CD4-positive, alpha-beta memory T cell (primary cell): ENCODE results near the gene STOM. TPM values are rescaled to one million over a fixed set of nuclear protein-coding genes. Genes with fewer than 3 reads are reported as not detected.

Experiments used
- CTCF ChIA-PET: fragments of 350-600 bp; sonication (Branson Sonifier 250); formaldehyde crosslinking; loops from one replicate; lab custom pipeline; 2021; ENCODE audit warnings: inconsistent platforms; ENCODE audit not compliant: partially characterized antibody; lab: Charles Lee
- POLR2A ChIA-PET: fragments of 350-600 bp; sonication (Branson Sonifier 250); formaldehyde crosslinking; loops from one replicate; lab custom pipeline; 2021; ENCODE audit not compliant: partially characterized antibody; lab: Charles Lee
- DNase-seq, 5 donors: peaks; one replicate each; pipeline versions ENCODE4 v3.0.0 to v3.0.0-alpha.2; 2020 to 2022; ENCODE audit warnings: mixed read lengths in 1 of 5
- H3K27ac ChIP-seq: one replicate; pipeline ENCODE4 v1.7.0; 2013; ENCODE audit warnings: low read depth, low read length
- H3K27me3 ChIP-seq: 2 replicates; pipeline ENCODE4 v1.7.0; 2013; ENCODE audit warnings: mild to moderate bottlenecking, low read length, moderate library complexity; ENCODE audit not compliant: insufficient read depth
- H3K36me3 ChIP-seq: 2 replicates; pipeline ENCODE4 v1.7.0; 2013; ENCODE audit warnings: mild to moderate bottlenecking, low read length, moderate library complexity; ENCODE audit not compliant: insufficient read depth
- H3K4me1 ChIP-seq: 2 replicates; pipeline ENCODE4 v1.7.0; 2013; ENCODE audit warnings: mild to moderate bottlenecking, low read length, moderate library complexity; ENCODE audit not compliant: insufficient read depth
- H3K4me3 ChIP-seq, 2 donors: one replicate each; pipeline ENCODE4 v1.7.0; 2013; ENCODE audit warnings: low read length in 2 of 2, mild to moderate bottlenecking in 1 of 2
- H3K9me3 ChIP-seq, 2 donors: one replicate each; pipeline ENCODE4 v1.7.0; 2013; ENCODE audit warnings: low read length in 2 of 2, control low read depth in 1 of 2; ENCODE audit not compliant: control insufficient read depth in 1 of 2
- H3K27ac Mint-ChIP-seq, 7 donors: one replicate each; pipeline ENCODE4 v1.8.0; 2020 to 2021; ENCODE audit warnings: mixed read lengths in 7 of 7, mild to moderate bottlenecking in 6 of 7, inconsistent platforms in 3 of 7, moderate library complexity in 3 of 7
- H3K27me3 Mint-ChIP-seq, 2 donors: one replicate each; pipeline ENCODE4 v1.8.0; 2020 to 2021; ENCODE audit warnings: mixed read lengths in 2 of 2
- H3K36me3 Mint-ChIP-seq, 2 donors: one replicate each; pipeline ENCODE4 v1.8.0; 2020 to 2021; ENCODE audit warnings: mixed read lengths in 2 of 2, inconsistent platforms in 1 of 2, mild to moderate bottlenecking in 1 of 2
- H3K4me1 Mint-ChIP-seq, 4 donors: one replicate each; pipeline ENCODE4 v1.8.0; 2020 to 2021; ENCODE audit warnings: mixed read lengths in 4 of 4, mild to moderate bottlenecking in 1 of 4
- H3K4me3 Mint-ChIP-seq, 8 donors: one replicate each; pipeline ENCODE4 v1.8.0; 2020 to 2021; ENCODE audit warnings: mixed read lengths in 8 of 8, mild to moderate bottlenecking in 7 of 8, moderate library complexity in 6 of 8, inconsistent platforms in 3 of 8
- H3K9me3 Mint-ChIP-seq, 8 donors: one replicate each; pipeline ENCODE4 v1.8.0; 2020 to 2021; ENCODE audit warnings: mixed read lengths in 8 of 8, mild to moderate bottlenecking in 5 of 8, inconsistent platforms in 3 of 8, moderate library complexity in 1 of 8
- intact Hi-C: fragments of 100-400 bp; cut with micrococcal nuclease; formaldehyde crosslinking; loops from one replicate; pipeline ENCODE4 v1.15.1; 2023
- polyA plus RNA-seq, 2 donors: library from polyadenylated mRNA; unstranded; fragments of 300-500 nt; fragmentation: Illumina TruSeq; gene quantifications; one replicate each; pipeline ENCODE4 v1.2.3, GENCODE V29; 2021
- total RNA-seq, 2 experiments: library from RNA; stranded (reverse); gene quantifications; one replicate each; pipeline ENCODE4 v1.2.3, GENCODE V29; 2021

Gene STOM
- total and polyA plus RNA-seq, 4 experiments from 2014 or later = 81.2 to 254 (median 135) TPM

GRCh38 chr9:121364886-121365285 is 5.2 kb downstream of the STOM start:
- H3K4me3 ChIP-seq = no peak overlapping the region
- Mint-ChIP-seq H3K36me3 (peaks cover 9 to 17% of the 10 kb centered on the region in 2 donors), H3K4me1 (peaks cover 47 to 81% (median 63%) of the 10 kb centered on the region in 4 donors), H3K4me3 (peak overlapping the region in 4 of 8 donors; percentile 11 to 58 (median 32)), H3K27me3 (no peaks in the 10 kb centered on the region), H3K27ac (peak overlapping the region in 4 of 7 donors; percentile 4 to 77 (median 40)), H3K9me3 (no peaks in the 10 kb centered on the region)
- H3K4me1 ChIP-seq = peaks cover 84% of the 10 kb centered on the region
- ChIA-PET CTCF (interaction anchor here (1.5 to 2.9 kb wide), 2 partner anchors 10 to 45 kb away, joined by 6 to 27 read pairs; no protein-coding TSS in a partner anchor), POLR2A (interaction anchor here (6.7 kb wide), 1 partner anchor 9 kb away, joined by 131 read pairs; no protein-coding TSS in a partner anchor)
- DNase-seq = no peak
- no peaks in the 10 kb centered on the region for H3K27me3 ChIP-seq
- H3K27ac ChIP-seq = peak overlapping the region; percentile 12
- no peaks in the 10 kb centered on the region for H3K36me3 ChIP-seq
- intact Hi-C loops = no loop called here
- no peaks in the 10 kb centered on the region for H3K9me3 ChIP-seq

- intact Hi-C loops = no loop called here
- POLR2A ChIA-PET = interaction anchor here (0.7 to 6.7 kb wide), 3 partner anchors 8 to 21 kb away, joined by 3 to 131 read pairs (median 3); no protein-coding TSS in a partner anchor
- no peaks in the 10 kb centered on the region for H3K27me3 ChIP-seq
These were observed 6.0 kb downstream of the STOM start for GRCh38 chr9:121364077-121364476.

GRCh38 chr9:121363622-121363961 is 6.5 kb downstream of the STOM start:
- Mint-ChIP-seq H3K9me3 (no peaks in the 10 kb centered on the region), H3K4me3 (peak overlapping the region in 5 of 8 donors; percentile 1 to 44 (median 17)), H3K27ac (peak overlapping the region in 5 of 7 donors; percentile 2 to 80 (median 52)), H3K36me3 (peaks cover 9 to 10% of the 10 kb centered on the region in 2 donors), H3K27me3 (no peaks in the 10 kb centered on the region), H3K4me1 (peaks cover 57 to 87% (median 73%) of the 10 kb centered on the region in 4 donors)
- ChIA-PET POLR2A (interaction anchor here (0.7 to 6.7 kb wide), 3 partner anchors 8 to 22 kb away, joined by 3 to 131 read pairs (median 3); no protein-coding TSS in a partner anchor), CTCF (interaction anchor here (0.8 to 2.9 kb wide), 2 partner anchors 10 to 44 kb away, joined by 3 to 27 read pairs; no protein-coding TSS in a partner anchor)
- H3K4me3 ChIP-seq = no peak overlapping the region
- H3K27me3 ChIP-seq = no peaks in the 10 kb centered on the region
- no peaks in the 10 kb centered on the region for H3K36me3 ChIP-seq
- intact Hi-C loops = no loop called here
- no peak overlapping the region for H3K27ac ChIP-seq
- H3K9me3 ChIP-seq = no peaks in the 10 kb centered on the region
- DNase-seq = no peak
- H3K4me1 ChIP-seq = peaks cover 91% of the 10 kb centered on the region

More at GRCh38 chr9:121364077-121364476, 6.0 kb downstream of the STOM start:
- CTCF ChIA-PET = interaction anchor here (0.8 to 2.9 kb wide), 3 partner anchors 10 to 44 kb away, joined by 3 to 27 read pairs (median 6); no protein-coding TSS in a partner anchor
- H3K9me3 ChIP-seq = no peaks in the 10 kb centered on the region
- H3K4me3 ChIP-seq = no peak overlapping the region
- no peaks in the 10 kb centered on the region for H3K36me3 ChIP-seq
- Mint-ChIP-seq H3K4me1 (peaks cover 54 to 87% (median 70%) of the 10 kb centered on the region in 4 donors), H3K36me3 (peaks cover 9 to 11% of the 10 kb centered on the region in 2 donors), H3K27ac (peak overlapping the region in 6 of 7 donors; percentile 2 to 80 (median 68)), H3K4me3 (peak overlapping the region in 5 of 8 donors; percentile 1 to 44 (median 29)), H3K27me3 (no peaks in the 10 kb centered on the region), H3K9me3 (no peaks in the 10 kb centered on the region)
- no peak overlapping the region for H3K27ac ChIP-seq
- H3K4me1 ChIP-seq = peaks cover 88% of the 10 kb centered on the region
- DNase-seq = no peak

- intact Hi-C loops = no loop called here
- peak overlapping the region in 6 of 8 donors; percentile 13 to 57 (median 38) for H3K4me3 Mint-ChIP-seq
- no peak overlapping the region for H3K27ac ChIP-seq
- H3K36me3 Mint-ChIP-seq = peaks cover 9% of the 10 kb centered on the region in 2 donors
- H3K27ac Mint-ChIP-seq = peak overlapping the region in 6 of 7 donors; percentile 1 to 47 (median 44)
- no peaks in the 10 kb centered on the region for H3K27me3 ChIP-seq
- no peaks in the 10 kb centered on the region for H3K9me3 Mint-ChIP-seq
- no peaks in the 10 kb centered on the region for H3K36me3 ChIP-seq
- no peaks in the 10 kb centered on the region for H3K27me3 Mint-ChIP-seq
- ChIA-PET POLR2A (interaction anchor here (0.7 to 6.7 kb wide), 4 partner anchors 7 to 22 kb away, joined by 3 to 131 read pairs (median 4); no protein-coding TSS in a partner anchor), CTCF (interaction anchor here (0.8 to 2.9 kb wide), 2 partner anchors 9 to 43 kb away, joined by 3 to 27 read pairs; no protein-coding TSS in a partner anchor)
- peaks cover 58 to 89% (median 74%) of the 10 kb centered on the region in 4 donors for H3K4me1 Mint-ChIP-seq
- no peak overlapping the region for H3K4me3 ChIP-seq
- peaks cover 92% of the 10 kb centered on the region for H3K4me1 ChIP-seq
- no peak for DNase-seq
- H3K9me3 ChIP-seq = no peaks in the 10 kb centered on the region
These were observed 7.0 kb downstream of the STOM start for GRCh38 chr9:121362813-121363621.

- peak overlapping the region in 4 of 8 donors; percentile 3 to 61 (median 31) for H3K4me3 Mint-ChIP-seq
- H3K27me3 Mint-ChIP-seq = no peaks in the 10 kb centered on the region
- POLR2A ChIA-PET = no interaction called here
- H3K4me1 Mint-ChIP-seq = peaks cover 61 to 88% (median 75%) of the 10 kb centered on the region in 4 donors
- Histone ChIP-seq H3K27me3 (no peaks in the 10 kb centered on the region), H3K27ac (no peak overlapping the region), H3K4me1 (peaks cover 89% of the 10 kb centered on the region), H3K4me3 (no peak overlapping the region), H3K9me3 (no peaks in the 10 kb centered on the region), H3K36me3 (no peaks in the 10 kb centered on the region)
- no peak for DNase-seq
- no peaks in the 10 kb centered on the region for H3K9me3 Mint-ChIP-seq
- CTCF ChIA-PET = interaction anchor here (0.7 kb wide), 1 partner anchor 8 kb away, joined by 3 read pairs; no protein-coding TSS in a partner anchor
- H3K36me3 Mint-ChIP-seq = peaks cover 12 to 14% of the 10 kb centered on the region in 2 donors
- intact Hi-C loops = no loop called here
- H3K27ac Mint-ChIP-seq = peak overlapping the region in 6 of 7 donors; percentile 7 to 81 (median 49)
These were observed 9.3 kb downstream of the STOM start for GRCh38 chr9:121360601-121361374.

- H3K27me3 Mint-ChIP-seq = no peaks in the 10 kb centered on the region
- POLR2A ChIA-PET = interaction anchor here (6.8 kb wide), 1 partner anchor 7 kb away, joined by 131 read pairs; no protein-coding TSS in a partner anchor
- H3K4me3 Mint-ChIP-seq = peak overlapping the region in 7 of 8 donors; percentile 64 to 86 (median 73)
- H3K9me3 Mint-ChIP-seq = no peaks in the 10 kb centered on the region
- no peak for DNase-seq
- H3K27ac Mint-ChIP-seq = peak overlapping the region; percentile 81 to 95 (median 88)
- peaks cover 54 to 81% (median 69%) of the 10 kb centered on the region in 4 donors for H3K4me1 Mint-ChIP-seq
- intact Hi-C loops = loop anchor here (1.0 kb wide), 1 partner anchor 9 kb away; no protein-coding TSS in a partner anchor
- Histone ChIP-seq H3K9me3 (no peaks in the 10 kb centered on the region), H3K4me3 (no peak overlapping the region), H3K36me3 (no peaks in the 10 kb centered on the region), H3K27me3 (no peaks in the 10 kb centered on the region), H3K4me1 (peaks cover 87% of the 10 kb centered on the region), H3K27ac (peak overlapping the region; percentile 48)
- peaks cover 12 to 14% of the 10 kb centered on the region in 2 donors for H3K36me3 Mint-ChIP-seq
- CTCF ChIA-PET = interaction anchor here (0.7 kb wide), 1 partner anchor 9 kb away, joined by 3 read pairs; no protein-coding TSS in a partner anchor
These were observed 10.4 kb downstream of the STOM start for GRCh38 chr9:121359351-121360294.
